GM19324 (cell line): Measurements from ENCODE around the gene RIN3.

ENCODE experiments used
- ATAC-seq: cut with Tn5 transposase; IDR thresholded peaks from one replicate; pipeline ENCODE4 v1.9.1; 2021; ENCODE audit warnings: mild to moderate bottlenecking, moderate library complexity; ENCODE audit not compliant: unreplicated experiment, low FRiP score

RIN3 gene

DNA sequence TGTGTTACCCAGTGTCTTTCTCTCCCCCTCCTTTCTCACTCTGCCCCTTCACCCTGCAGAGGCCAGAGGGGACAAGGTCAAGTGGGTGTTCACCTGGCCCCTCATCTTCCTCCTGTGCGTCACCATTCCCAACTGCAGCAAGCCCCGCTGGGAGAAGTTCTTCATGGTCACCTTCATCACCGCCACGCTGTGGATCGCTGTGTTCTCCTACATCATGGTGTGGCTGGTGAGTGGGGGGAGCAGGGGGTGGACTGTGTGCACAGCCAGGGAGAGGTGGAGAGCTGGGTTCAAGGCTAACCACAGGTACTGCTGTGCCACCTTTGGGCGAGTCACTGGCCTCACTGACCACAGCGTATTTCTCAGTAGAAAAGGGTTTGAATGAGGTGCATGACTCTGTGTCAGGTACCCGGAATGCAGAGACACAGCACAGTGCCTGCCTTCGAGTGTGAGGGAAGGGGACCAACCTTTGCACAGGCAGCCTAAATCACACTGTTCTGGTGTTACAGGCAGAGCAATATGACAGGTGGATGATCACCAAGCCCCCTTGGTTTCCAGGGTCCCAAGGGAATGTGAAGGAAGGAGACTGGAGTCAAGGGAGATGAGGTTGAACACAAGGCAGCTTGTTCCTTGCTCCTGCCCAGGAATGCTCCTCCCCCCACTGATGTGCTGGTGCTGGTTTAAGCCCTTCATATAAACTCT lies 30.8 kb upstream of the RIN3 start:
- no peak for ATAC-seq

- ATAC-seq, result no peak
Measured at GRCh38 chr14:92484132-92484823, 29.3 kb upstream of the RIN3 start.

DNA sequence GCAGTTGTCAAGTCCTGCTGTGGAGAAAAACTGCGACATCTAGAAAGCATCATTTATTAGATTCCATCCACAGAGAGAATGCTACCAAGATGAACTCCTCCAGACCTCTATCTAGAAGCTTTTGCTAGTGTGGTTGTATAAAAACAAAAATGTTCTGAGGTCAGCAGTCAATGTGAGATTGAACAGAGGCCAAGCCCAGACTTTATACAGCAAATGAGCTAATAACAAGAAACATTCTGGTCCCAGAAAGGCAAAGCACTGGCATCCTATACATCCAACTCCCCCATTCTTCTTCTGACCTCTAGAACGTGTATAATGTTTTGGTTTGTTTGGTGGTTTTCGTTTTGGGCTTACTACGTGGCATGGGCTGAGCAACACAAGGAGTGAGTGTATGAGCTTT lies 26.7 kb upstream of the RIN3 start:
- ATAC-seq, result no peak

DNA sequence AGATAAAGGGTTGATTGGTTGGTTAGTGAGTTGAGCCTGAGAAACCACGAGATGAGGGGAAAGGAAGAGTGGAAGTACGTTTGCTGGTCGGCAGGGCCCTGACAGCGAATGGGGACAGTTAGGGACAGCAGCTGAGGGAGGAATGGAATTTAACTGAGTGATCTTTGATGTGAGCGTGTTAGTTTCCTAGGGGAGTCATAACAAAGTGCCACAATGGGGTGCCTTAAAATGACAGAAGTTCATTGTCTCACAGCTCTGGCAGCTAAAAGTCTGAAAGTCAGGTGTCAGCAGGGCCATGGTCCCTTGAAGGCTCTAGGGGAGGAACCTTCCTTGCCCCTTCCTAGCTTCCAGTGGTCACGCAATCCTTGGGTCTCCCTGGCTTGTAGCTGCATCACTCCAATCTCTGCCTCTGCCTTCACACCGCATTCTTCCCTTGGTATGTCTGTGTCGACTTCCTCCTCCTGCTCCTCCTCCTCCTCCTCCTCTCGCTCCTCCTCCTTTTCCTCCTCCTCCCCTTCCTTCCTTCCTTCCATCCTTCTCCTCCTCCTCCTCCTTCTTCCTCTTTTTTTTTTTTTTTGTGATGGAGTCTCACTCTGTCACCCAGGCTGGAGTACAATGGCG lies 26.0 kb upstream of the RIN3 start:
- ATAC-seq, result no peak

DNA sequence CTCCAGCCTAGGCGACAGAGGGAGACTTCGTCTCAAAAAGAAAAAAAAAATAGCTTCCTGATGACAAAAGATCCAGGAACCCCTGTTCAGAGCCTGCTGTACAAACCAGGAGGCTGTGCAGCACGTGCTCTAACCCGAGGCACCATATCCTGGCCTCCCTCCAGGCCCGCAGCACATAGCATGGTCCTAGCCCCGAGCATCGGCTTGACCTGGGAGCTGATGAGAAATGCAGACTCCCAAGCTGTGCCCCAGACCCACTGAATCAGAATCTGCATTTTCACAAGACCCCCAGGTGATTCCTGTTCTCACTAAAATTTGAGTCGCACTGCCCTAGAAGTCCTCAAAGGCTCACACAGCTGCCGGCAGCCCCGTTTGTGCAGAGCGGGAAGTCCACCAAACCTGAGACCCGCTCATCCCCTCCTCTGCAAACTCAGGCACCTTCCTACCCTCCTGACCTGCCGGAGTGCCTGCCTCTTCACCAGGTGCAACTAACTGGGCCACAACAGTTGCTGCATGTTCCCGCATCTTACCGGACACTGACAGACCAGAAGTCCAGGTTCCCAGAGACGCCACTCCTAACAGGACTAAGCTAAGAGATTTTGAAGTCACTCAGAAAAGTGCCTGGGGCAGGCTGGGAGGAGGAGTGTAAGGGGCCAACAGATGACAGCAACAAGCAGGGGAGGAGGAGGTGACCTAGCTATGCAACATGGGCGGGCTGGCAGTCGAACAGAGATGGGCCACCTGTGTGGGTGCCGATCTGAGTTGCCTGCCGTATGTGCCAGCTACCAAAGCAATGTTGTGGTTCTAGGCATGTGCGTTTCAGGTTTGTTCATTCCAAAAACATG lies 24.0 kb upstream of the RIN3 start:
- no peak for ATAC-seq

DNA sequence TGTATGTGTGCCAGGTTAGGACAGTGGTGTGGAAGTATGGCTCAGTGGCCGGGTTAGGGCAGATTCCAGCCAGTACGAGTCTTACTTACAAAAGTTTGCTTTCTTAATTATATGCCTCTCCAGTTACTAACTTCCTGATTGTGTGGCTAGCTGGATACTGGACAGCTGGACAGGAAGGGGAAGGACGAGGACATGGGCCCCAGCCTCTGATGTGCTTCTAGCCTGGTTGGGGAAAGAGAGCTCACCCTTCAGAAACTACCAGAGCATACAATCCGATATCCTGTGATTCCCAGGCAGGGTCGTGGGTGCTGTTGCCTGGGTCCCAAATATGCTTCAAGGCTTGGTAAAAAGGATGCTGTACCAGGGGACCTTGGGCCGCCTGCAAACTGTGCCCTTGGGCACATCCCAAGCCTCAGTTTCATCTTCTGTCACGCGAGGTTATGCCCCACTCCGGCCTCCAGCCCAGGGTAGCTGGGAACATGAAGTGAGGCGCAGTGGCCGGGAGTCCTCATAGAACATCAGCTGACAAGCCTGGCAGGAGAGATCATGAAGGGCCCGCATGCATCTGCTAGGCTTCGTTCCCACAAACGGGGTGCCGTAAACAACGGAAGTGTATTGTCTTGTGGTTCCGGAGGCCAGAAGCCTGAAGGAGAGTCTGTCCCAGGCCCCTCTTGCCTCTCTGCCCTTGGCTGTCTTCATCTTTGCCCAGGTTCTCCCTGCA lies 23.2 kb upstream of the RIN3 start:
- ATAC-seq, result no peak

- ATAC-seq, result no peak
Measured at GRCh38 chr14:92491782-92492181, 21.8 kb upstream of the RIN3 start.

DNA sequence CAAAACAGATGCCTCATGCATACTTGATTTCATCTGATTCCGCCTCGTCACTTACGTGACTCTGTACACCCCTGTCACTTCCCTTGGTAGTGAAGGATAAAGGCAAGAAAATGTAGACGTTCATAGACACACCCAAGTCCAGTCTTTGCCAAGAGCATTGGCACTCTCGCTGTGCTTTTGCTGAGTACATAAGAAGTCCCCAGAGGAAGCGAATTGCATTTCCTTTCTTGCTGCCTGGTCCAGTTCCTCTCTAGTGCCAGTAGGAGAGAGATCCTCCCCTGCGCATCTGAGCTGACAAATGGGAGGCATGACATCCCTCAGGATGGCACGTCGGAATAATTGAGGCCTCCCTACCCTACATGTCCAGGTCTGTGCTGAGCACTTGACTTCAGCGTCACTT lies 21.3 kb upstream of the RIN3 start:
- no peak for ATAC-seq

- no peak for ATAC-seq
Measured at GRCh38 chr14:92493024-92493423, 20.6 kb upstream of the RIN3 start.

DNA sequence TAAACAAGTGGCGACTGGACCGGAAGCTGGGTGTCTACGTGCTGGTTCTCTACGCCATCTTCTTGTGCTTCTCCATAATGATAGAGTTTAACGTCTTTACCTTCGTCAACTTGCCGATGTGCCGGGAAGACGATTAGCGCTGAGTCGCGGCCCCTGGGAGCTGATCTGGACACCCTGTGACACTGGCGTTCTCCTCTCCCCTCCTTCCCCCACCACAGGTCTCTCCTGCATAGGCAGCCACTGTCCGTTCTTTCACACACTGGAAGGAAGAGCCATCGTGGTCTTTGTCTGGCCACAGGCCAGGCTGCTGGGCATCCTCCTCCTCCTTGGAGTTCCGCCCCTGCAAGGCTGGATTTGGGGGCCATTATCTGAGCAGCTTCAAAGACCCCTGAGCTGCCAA lies 20.1 kb upstream of the RIN3 start:
- ATAC-seq, result no peak

GRCh38 chr14:92494512-92494911 lies 19.1 kb upstream of the RIN3 start:
- no peak for ATAC-seq

DNA sequence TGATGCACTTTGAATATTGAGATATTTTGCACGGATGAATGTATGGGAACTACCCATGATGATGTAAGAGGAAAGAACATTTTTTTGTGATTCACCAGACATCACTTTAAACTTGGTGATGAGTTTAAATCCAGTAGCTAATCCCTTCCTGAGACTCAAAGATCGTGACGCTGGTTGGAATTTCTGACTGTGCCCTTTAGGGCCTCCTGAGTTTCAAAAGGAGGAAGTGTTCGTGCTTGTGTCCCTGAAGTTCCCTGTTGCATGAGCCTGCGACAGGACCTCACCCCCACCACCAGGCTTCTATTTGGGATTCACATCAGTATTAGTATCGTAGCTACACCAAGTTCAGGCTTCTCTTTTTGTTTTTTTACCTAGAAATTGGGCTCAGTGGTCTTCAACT lies 18.6 kb upstream of the RIN3 start:
- ATAC-seq, result no peak

DNA sequence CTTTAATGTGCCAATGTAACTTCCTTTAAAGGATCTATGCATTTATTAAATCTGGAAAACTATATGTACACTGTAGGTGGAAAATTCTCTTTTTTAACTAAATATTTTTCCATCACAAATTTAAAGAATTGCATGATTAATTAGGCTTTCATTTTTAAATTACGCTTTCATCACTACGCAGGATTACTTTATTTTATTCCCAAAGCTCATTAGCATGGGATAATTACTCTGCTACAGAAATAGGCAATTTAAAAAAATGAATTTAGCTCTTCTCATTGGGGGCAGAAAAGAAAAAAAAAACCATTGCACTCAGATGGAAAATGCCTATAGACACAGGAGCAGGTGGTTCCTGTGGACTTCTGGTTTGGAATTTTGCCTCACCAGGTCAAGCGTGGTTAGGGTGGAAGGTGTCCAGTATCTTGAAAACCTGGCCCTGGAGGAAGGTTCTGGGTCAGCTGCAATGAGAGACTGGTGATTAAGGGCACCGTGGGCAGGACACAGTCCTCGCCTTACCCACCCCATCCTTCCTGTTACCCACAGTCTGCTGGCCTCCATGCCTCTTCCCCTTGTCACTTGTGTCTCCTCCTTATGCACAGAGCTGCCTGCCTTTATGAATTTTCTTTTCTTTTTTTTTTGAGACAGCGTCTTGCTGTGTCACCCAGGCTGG lies 17.3 kb upstream of the RIN3 start:
- no peak for ATAC-seq

GRCh38 chr14:92497391-92497790 lies 16.2 kb upstream of the RIN3 start:
- no peak for ATAC-seq

GRCh38 chr14:92499234-92499633 lies 14.3 kb upstream of the RIN3 start:
- ATAC-seq, result no peak

DNA sequence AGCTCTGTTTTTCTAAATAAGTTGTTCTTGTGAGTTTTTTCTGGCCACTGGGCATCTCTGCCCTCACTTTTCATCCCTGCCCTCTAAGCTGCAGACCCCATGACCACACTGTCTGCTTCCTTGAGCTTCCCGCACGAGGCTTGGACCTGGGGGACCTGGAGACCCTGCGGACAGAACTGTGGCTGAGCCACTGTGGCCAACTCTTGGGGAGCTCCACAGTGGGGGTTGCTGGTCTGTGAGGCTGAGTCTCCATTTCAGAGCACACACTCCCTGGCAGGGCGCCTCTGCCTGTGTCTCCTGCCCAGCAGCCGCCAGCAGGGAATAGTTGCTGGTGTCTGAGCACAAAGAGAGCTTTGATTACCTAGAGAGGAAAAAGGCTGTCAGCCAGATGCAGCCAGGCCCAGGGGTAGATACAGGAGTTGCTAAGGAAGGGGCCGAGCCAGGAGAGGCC lies 13.1 kb upstream of the RIN3 start:
- ATAC-seq, result no peak

DNA sequence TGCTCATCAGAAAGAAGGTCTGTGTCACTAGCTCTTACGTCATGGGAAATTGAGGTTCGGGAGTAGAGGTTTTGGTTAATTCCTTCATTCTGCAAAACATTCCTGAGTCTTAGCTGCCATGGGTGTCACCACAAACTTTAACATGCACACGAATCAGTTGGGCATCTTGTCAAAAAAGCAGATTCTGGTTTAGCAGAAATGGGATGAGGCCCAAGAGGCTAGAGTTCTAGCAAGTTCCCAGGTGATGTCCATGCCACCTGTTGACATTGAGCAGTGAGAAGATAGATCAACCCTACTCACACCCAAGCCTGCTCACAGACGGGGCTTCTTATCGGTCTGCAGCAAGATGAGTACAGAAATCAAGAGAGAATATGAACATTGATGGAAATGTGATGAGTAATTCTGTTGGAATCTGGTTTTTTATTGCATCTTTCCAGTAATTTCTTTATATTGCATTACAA lies 11.7 kb upstream of the RIN3 start:
- no peak for ATAC-seq

- no peak for ATAC-seq
Measured at GRCh38 chr14:92502541-92503286, 10.9 kb upstream of the RIN3 start.
